HG03280 (cell line): ENCODE results near the gene SWSAP1.
"Not testable (repeated sequence)": the region's sequence is repeated elsewhere in the genome, so short reads cannot be mapped to it uniquely, and the experiment has no call there.

Experiments used
- ATAC-seq: cut with Tn5 transposase; IDR thresholded peaks from one replicate; pipeline ENCODE4 v1.9.1; 2021; ENCODE audit warnings: mild to moderate bottlenecking, moderate library complexity; ENCODE audit not compliant: unreplicated experiment

The SWSAP1 gene, protein sequence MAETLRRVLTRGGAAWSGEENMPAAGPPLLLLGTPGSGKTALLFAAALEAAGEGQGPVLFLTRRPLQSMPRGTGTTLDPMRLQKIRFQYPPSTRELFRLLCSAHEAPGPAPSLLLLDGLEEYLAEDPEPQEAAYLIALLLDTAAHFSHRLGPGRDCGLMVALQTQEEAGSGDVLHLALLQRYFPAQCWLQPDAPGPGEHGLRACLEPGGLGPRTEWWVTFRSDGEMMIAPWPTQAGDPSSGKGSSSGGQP

DNA sequence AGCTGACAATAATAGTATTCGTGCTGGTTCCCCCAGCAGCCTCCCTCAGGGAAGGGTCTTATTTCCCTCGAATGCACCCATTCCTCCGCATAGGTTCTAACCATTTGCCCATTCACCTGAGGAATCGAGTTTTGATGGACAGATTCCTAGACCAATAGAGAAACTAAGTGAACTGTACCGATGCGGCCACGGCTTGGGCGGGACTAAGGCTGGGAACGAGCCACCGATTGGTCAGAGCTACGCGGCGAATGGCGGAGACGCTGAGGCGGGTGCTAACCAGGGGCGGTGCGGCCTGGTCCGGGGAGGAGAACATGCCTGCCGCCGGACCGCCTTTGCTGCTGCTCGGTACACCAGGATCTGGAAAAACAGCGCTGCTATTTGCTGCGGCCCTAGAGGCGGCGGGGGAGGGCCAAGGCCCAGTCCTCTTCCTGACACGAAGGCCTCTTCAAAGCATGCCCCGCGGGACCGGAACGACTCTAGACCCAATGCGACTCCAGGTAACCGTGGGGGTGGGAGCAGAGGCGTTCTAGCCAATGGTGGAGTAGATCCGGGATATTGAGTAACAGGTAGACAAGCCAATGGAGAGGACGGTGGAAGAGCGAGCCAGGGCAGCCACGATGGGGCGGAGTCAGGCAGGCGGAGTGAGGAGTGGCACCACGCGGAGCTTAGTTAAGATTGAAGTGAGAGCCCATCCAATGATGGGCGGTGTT, at the start of gene SWSAP1:
Gene SWSAP1 (plus strand): TSS at position 234 of the 710 bp plus-strand sequence. CDS start 15 bp downstream, at position 249.
- peak; percentile 82 for ATAC-seq

DNA sequence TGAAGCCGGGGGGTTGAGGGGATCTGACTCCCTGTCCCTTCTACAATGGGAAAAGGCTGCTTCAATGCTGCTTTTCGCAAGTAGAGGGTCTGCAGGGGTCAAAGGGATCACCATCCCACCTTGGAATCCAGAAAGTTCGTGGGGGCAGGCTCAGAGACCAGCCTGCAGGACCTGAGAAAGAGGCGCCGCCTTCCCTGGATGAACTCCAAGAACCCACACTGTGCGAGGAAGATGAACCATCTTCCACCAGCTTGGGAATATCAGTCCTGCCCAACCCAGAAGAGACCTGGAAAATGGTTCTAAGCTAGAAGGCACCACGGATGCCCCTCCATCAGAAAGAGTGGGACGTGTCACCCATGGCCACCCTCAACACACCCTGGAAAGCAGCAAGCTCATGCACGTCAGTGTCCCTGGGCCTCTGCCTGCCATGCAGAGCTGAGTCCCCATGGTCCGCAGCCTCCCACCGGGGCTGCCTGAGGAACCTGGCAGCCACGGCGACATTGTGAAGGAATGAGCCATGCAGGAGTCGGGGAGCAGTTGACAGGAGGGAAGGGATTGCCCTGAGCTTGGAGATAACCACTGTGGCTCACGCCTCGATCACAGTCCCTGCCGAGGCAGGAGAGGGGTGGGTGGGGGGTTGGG, 49.6 kb upstream of the SWSAP1 start:
- ATAC-seq: no peak

GRCh38 chr19:11325544-11325943, 48.9 kb upstream of the SWSAP1 start:
- ATAC-seq: no peak

- no peak for ATAC-seq
These were observed 44.3 kb upstream of the SWSAP1 start for GRCh38 chr19:11330127-11330526.

- ATAC-seq: no peak
These were observed 43.0 kb upstream of the SWSAP1 start for GRCh38 chr19:11331502-11331901.

GRCh38 chr19:11332822-11333221, 41.6 kb upstream of the SWSAP1 start:
- ATAC-seq: no peak

GRCh38 chr19:11333838-11334237, 40.6 kb upstream of the SWSAP1 start:
- not testable (repeated sequence) for ATAC-seq

- ATAC-seq: no peak
These were observed 38.9 kb upstream of the SWSAP1 start for GRCh38 chr19:11335449-11336146.

- no peak for ATAC-seq
These were observed 37.4 kb upstream of the SWSAP1 start for GRCh38 chr19:11337080-11337479.

DNA sequence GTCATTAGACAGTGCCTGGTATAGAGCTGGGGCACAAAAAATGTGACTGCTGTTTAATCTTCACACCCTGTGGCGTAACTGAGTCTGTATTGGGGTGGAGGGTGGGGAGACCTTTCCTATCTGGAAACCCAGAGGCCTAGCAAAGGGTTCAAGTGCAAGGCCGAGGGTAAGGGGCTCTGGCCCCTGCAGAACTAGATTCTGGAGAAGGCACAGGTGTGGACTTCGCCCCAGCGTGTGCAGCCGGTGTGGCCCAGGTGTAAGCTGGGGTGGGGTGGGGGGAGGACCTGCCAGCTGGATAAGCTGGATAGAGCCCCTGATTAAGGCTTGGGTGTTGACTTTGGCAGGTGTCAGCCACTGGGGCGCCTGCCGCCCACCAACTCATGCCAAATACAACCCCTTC, 36.3 kb upstream of the SWSAP1 start:
- no peak for ATAC-seq

GRCh38 chr19:11338569-11339253, 35.8 kb upstream of the SWSAP1 start:
- no peak for ATAC-seq

DNA sequence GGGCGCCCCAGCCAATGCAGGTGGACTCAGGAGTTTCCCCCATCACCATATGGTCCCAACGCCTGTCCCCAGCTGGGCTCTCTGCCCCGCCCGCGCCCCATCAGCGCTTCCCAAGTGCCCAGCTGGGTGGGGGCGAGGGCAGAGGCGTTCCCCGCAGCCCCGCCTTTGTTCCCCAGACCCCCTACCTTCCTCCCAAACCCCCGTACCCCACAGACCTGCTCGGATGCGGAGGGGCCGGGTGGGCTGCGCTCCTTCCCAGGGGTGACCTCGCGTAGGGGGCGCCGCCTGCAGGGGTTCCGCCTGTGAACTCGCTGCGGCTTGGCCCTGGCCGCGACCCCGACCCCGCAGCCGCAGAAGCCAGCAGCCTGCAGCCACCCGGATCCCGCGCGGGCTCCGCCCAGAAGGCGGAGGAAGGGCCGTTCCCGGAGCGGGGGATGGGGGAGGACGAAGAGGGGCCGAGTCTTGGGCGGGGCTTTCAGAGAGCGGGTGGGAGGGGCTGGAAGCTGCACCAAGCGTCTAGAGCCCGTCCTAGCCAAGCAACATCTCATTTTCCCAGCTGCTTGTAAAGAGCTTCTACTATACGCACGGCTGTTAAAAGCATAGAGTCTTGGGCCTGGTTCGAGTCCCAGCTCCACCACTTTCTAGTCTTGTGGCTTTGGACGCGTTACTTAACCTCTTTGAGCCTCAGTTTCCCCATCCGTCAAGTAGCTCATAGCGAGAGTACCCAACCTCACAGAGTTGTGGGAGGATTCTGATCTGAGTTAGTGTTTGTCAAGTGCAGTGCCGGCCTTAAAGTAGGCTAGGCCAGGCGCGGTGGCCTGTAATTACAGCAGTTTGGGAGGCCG, 35.0 kb upstream of the SWSAP1 start, which contains the start of gene RAB3D:
Gene RAB3D (minus strand): TSS at position 404 of the 845 bp plus-strand sequence. CDS start 2,258 bp downstream, outside the sequence.
- peak; percentile 81 for ATAC-seq

GRCh38 chr19:11340099-11340467, 34.4 kb upstream of the SWSAP1 start:
- not testable (repeated sequence) for ATAC-seq

DNA sequence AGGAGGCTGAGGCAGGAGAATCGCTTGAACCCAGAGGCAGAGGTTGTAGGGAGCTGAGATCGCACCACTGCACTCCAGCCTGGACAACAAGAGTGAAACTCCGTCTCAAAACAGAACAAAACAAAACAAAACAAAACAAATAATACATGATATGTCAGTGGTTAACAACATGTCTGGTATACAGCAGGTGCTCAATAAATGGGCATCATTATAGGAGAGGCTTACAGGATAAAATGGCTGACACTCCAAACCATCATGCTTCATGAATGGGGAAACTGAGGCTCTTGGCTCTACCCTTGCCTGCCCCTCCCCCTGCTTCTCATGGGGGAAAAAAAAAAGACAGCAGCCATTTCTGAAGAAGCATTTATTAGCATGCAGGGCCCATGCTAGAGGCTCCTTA, 32.0 kb upstream of the SWSAP1 start:
- ATAC-seq: no peak

DNA sequence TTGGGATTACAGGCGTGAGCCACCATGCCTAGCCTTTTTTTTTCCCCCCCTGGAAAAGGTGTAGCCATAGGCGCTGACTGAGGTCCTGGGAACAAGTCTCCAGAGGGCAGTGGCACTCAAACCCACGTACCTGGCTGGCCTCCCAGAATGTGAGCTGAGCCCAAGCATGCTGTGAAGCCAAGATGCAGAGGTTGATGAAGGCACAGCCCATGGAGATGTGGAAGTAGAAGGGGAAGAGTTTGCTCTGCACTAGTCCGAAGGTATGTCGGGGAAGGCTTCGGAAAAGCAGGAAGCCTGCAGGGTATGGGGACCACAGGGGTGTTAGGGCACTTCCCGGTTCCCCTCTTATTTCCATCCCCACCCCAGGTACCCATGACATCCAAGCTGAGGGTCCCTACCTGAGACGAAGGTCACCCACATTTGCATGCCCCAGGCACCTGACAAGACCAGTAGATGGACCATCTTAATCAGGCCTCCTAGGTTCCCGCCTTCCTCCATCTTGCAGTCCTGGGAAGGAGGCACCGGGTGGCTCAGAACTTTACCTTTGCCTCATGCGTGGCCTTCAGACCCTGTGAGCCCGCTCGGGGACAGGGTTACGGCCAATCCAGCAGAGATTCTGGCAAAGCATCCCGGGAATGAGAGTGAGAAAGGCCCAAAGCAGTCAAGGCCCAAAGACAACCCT, 29.2 kb upstream of the SWSAP1 start:
- ATAC-seq: no peak

DNA sequence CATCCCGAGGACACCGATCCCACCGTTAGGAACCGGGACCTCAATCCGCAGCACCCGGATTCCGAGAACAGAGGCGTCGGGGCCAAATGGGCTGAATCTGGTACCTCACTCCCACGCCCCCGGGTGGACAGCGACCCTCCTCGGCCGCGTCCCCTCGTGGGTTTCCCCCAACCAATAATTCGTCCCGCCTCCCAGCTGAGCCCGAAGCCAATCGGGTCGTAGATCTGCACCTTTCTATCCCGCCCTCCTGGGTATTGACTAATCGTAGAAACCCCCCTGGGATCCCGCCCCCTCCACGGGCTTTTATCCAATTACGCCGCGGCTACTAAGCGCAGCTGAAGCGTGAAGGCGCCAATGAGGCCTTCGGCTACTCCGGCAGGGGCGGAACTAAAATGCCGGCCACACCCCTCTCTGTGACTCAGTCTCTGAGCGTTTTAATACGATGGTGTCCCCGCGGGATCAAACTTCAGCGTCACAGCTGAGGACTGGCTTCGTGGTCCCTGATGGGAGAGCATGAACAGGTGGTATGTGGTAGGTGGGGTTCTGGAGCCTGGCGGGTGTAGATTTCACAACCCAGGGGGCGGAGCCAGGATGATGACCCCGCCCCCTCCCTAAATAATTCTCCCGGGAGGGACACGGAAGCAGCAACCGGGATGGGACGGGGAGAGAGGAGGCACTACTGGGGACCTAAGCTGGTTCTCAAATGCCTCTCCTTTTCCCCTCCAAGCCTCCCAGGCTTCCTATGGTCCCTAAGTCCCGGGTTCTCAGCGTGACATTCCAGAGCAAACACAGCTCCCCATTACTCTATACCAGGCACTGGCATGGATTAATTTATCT, 28.1 kb upstream of the SWSAP1 start, which contains the start of the genes CCDC159 and TMEM205:
Gene CCDC159 (plus strand): TSS at position 416 of the 837 bp plus-strand sequence. CDS start 88 bp downstream, at position 504.
Gene TMEM205 (minus strand): TSS at position 165 of the 837 bp plus-strand sequence. CDS start 649 bp downstream, outside the sequence.
- peak; percentile 96 for ATAC-seq

DNA sequence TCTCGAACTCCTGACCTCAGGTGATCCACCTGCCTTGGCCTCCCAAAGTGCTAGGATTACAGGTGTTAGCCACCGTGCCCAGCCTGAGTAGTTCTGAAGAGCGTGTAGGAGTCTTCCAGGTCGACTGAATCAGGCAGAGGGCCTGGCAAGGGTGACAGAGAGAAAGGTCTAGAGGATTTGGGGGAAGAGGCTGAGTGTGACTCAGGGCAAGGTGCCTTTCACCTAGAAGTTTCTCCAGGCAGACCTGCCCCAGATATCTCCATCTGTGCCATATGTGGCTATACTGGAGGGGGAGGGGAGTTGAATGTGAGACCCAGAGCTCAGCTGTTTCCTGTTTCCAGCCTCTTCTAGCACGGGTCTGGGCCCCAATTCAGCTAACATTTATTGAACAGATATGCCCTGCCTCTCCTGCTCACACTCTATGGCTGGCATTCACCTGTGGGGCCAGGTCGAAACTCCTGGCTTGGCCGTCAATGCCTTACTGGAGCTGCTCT, 26.9 kb upstream of the SWSAP1 start:
- no peak for ATAC-seq

GRCh38 chr19:11349171-11349570, 25.3 kb upstream of the SWSAP1 start:
- ATAC-seq: no peak
